Activated B cell treated with CpG ODN at 0.5 μM for 24 hours (primary cell): ENCODE measurements around the gene MYLK4. TPM values are rescaled to one million over a fixed set of nuclear protein-coding genes. Genes with fewer than 3 reads are reported as not detected.

Experiments
- ATAC-seq: fragments of 200-7000 bp; cut with Tn5 transposase; one replicate; pipeline ENCODE4 v1.10.0; 2021; ENCODE audit warnings: low read depth, mild to moderate bottlenecking, moderate library complexity
- CTCF ChIA-PET: fragments of 350-600 bp; sonication (Branson Sonifier 250); formaldehyde crosslinking; loops from one replicate; lab custom pipeline; 2021; ENCODE audit warnings: antibody characterized with exemption; lab: Charles Lee
- POLR2A ChIA-PET: fragments of 350-600 bp; sonication (Branson Sonifier 250); formaldehyde crosslinking; loops from one replicate; lab custom pipeline; 2021; ENCODE audit warnings: antibody characterized with exemption; lab: Charles Lee
- DNase-seq: peaks from one replicate; pipeline ENCODE4 v3.0.0; 2022
- H3K27ac Mint-ChIP-seq: one replicate; pipeline ENCODE4 v1.8.0; 2020; ENCODE audit warnings: mixed read lengths
- H3K27me3 Mint-ChIP-seq: one replicate; pipeline ENCODE4 v1.8.0; 2021; ENCODE audit warnings: mixed read lengths
- H3K36me3 Mint-ChIP-seq: one replicate; pipeline ENCODE4 v1.8.0; 2021; ENCODE audit warnings: low read depth, mixed read lengths
- H3K4me1 Mint-ChIP-seq: one replicate; pipeline ENCODE4 v1.8.0; 2021; ENCODE audit warnings: mixed read lengths
- H3K4me3 Mint-ChIP-seq: one replicate; pipeline ENCODE4 v1.8.0; 2020; ENCODE audit warnings: mild to moderate bottlenecking, mixed read lengths
- H3K9me3 Mint-ChIP-seq: one replicate; pipeline ENCODE4 v1.8.0; 2020; ENCODE audit warnings: mixed read lengths
- intact Hi-C: fragments of 100-400 bp; cut with micrococcal nuclease; formaldehyde crosslinking; loops from one replicate; pipeline ENCODE4 v1.15.1; 2024
- total RNA-seq: library from RNA; stranded (reverse); gene quantifications from 2 replicates; pipeline ENCODE4 v1.2.3, GENCODE V29; 2022
- TF ChIP-seq, protein P1 (sequence below): fragments of 200-600 bp; IDR thresholded peaks from one replicate; pipeline ENCODE4 v1.8.0; 2022; ENCODE audit warnings: antibody characterized with exemption, mild to moderate bottlenecking

The MYLK4 gene
- total RNA-seq, 1 donor from 2014 or later: 0.58 TPM

- TF ChIP-seq, protein P1, sequence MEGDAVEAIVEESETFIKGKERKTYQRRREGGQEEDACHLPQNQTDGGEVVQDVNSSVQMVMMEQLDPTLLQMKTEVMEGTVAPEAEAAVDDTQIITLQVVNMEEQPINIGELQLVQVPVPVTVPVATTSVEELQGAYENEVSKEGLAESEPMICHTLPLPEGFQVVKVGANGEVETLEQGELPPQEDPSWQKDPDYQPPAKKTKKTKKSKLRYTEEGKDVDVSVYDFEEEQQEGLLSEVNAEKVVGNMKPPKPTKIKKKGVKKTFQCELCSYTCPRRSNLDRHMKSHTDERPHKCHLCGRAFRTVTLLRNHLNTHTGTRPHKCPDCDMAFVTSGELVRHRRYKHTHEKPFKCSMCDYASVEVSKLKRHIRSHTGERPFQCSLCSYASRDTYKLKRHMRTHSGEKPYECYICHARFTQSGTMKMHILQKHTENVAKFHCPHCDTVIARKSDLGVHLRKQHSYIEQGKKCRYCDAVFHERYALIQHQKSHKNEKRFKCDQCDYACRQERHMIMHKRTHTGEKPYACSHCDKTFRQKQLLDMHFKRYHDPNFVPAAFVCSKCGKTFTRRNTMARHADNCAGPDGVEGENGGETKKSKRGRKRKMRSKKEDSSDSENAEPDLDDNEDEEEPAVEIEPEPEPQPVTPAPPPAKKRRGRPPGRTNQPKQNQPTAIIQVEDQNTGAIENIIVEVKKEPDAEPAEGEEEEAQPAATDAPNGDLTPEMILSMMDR: no peak
- H3K27me3 Mint-ChIP-seq: no peaks in the 10 kb centered on the region
- DNase-seq (no peak), ATAC-seq (no peak)
- H3K36me3 Mint-ChIP-seq: peaks cover 86% of the 10 kb centered on the region
- CTCF ChIA-PET: interaction anchor here (2.7 kb wide), 1 partner anchor 44 kb away, joined by 7 read pairs; no protein-coding TSS in a partner anchor
- H3K9me3 Mint-ChIP-seq: no peaks in the 10 kb centered on the region
- H3K27ac Mint-ChIP-seq: no peak overlapping the region
- peaks cover 2% of the 10 kb centered on the region for H3K4me1 Mint-ChIP-seq
- intact Hi-C loops: no loop called here
- no peak overlapping the region for H3K4me3 Mint-ChIP-seq
- POLR2A ChIA-PET: no interaction called here
Measured at GRCh38 chr6:2782356-2782708, 31.6 kb upstream of the MYLK4 start.

- intact Hi-C loops: no loop called here
- TF ChIP-seq, protein P1: no peak
- ATAC-seq: no peak
- H3K27ac Mint-ChIP-seq: no peak overlapping the region
- CTCF ChIA-PET: interaction anchor here (0.9 kb wide), 1 partner anchor 9 kb away, joined by 3 read pairs; no protein-coding TSS in a partner anchor
- POLR2A ChIA-PET: no interaction called here
- H3K4me3 Mint-ChIP-seq: no peak overlapping the region
- peaks cover 2% of the 10 kb centered on the region for H3K4me1 Mint-ChIP-seq
- no peaks in the 10 kb centered on the region for H3K9me3 Mint-ChIP-seq
- H3K36me3 Mint-ChIP-seq: peaks cover 82% of the 10 kb centered on the region
- no peaks in the 10 kb centered on the region for H3K27me3 Mint-ChIP-seq
- no peak for DNase-seq
Measured at GRCh38 chr6:2781685-2782355, 31.1 kb upstream of the MYLK4 start.

DNA sequence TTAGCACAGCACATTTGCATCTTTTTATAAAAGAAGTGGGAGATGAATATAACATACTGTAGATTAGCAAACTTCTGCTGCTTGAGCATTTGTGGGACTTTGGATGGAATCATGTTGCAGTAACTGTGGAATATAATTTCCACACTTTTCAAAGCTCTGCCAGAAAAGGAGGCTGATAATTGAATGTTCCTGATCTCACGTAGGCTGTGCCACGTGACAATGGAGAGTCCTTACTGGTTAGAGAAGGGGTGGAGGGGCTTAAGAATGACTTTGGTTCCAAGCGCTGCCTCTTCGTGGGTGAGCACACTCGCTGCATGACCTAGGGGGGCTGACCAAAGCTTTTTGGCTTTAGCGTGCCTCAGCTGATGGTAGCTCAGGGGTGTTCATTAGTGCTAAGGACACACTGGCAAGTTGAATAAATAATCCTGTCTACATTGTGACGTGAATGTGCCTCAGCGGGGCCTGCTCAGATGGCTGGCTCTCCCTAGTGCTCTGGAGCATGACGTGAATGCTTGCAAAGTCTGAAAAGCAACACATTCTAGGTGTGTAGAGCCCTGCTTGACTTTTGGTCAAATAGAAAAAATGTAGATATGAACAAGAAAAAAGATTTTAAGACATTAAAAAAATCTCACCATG is 29.5 kb upstream of the MYLK4 start:
- no peak overlapping the region for H3K27ac Mint-ChIP-seq
- peaks cover 3% of the 10 kb centered on the region for H3K4me1 Mint-ChIP-seq
- intact Hi-C loops: no loop called here
- ATAC-seq: no peak
- TF ChIP-seq, protein P1: no peak
- H3K36me3 Mint-ChIP-seq: peaks cover 81% of the 10 kb centered on the region
- no peaks in the 10 kb centered on the region for H3K9me3 Mint-ChIP-seq
- CTCF ChIA-PET: interaction anchor here (1.1 to 1.6 kb wide), 2 partner anchors 11 to 12 kb away, joined by 4 to 8 read pairs; no protein-coding TSS in a partner anchor
- POLR2A ChIA-PET: no interaction called here
- H3K4me3 Mint-ChIP-seq: no peak overlapping the region
- H3K27me3 Mint-ChIP-seq: no peaks in the 10 kb centered on the region
- no peak for DNase-seq

DNA sequence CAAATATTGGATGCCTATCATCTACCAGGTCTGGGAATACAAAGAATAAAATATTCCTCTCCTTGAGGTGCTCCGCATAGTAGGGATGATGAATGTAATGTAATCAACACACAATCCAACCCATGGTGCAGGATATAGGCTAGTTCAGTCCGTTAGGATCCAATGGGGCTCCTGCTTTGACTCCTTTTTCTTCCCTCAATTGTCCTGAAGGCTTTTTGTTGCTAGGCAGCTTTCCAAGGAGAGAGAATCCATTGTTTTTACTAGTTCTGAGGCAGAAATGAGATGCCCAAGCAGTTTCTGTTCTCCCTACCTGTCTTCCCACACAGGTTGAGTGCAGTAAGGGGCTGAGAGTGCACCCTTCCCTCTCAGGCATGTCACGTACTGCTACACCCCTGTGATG is 26.5 kb upstream of the MYLK4 start:
- ChIA-PET POLR2A (interaction anchor here (0.6 kb wide), 1 partner anchor 48 kb away, joined by 3 read pairs; no protein-coding TSS in a partner anchor), CTCF (no interaction called here)
- DNase-seq: no peak
- H3K4me3 Mint-ChIP-seq: no peak overlapping the region
- intact Hi-C loops: loop anchor here (1.0 kb wide), 1 partner anchor 40 kb away; no protein-coding TSS in a partner anchor
- no peak overlapping the region for H3K27ac Mint-ChIP-seq
- peaks cover 3% of the 10 kb centered on the region for H3K4me1 Mint-ChIP-seq
- no peak for ATAC-seq
- H3K9me3 Mint-ChIP-seq: no peaks in the 10 kb centered on the region
- peaks cover 75% of the 10 kb centered on the region for H3K36me3 Mint-ChIP-seq
- TF ChIP-seq, protein P1: no peak
- H3K27me3 Mint-ChIP-seq: no peaks in the 10 kb centered on the region

GRCh38 chr6:2775003-2775402 is 24.3 kb upstream of the MYLK4 start:
- DNase-seq (no peak), ATAC-seq (no peak)
- CTCF ChIA-PET: interaction anchor here (1.2 kb wide), 1 partner anchor 16 kb away, joined by 3 read pairs; no protein-coding TSS in a partner anchor
- intact Hi-C loops: no loop called here
- Mint-ChIP-seq H3K27me3 (no peaks in the 10 kb centered on the region), H3K4me1 (peaks cover 8% of the 10 kb centered on the region), H3K9me3 (no peaks in the 10 kb centered on the region), H3K36me3 (peaks cover 65% of the 10 kb centered on the region), H3K4me3 (no peak overlapping the region), H3K27ac (no peak overlapping the region)
- POLR2A ChIA-PET: no interaction called here
- TF ChIP-seq, protein P1: no peak
